NCI-H446 (cell line): ENCODE measurements around the gene SART3.
A peak's percentile ranks its signal among the peaks of the same experiment; 100 is the strongest.
"Not testable (repeated sequence)": the region's sequence is repeated elsewhere in the genome, so short reads cannot be mapped to it uniquely, and the experiment has no call there.

Source experiments
- DNase-seq, 2 experiments: peaks; one replicate each; lab custom pipeline; 2025; lab: John Stamatoyannopoulos, UW

The SART3 gene

GRCh38 chr12:108581311-108582227 is 20.6 kb upstream of the SART3 start:
- no peak for DNase-seq

- no peak for DNase-seq
Measured at GRCh38 chr12:108580531-108580930, 19.6 kb upstream of the SART3 start.

- no peak for DNase-seq
Measured at GRCh38 chr12:108578813-108579212, 17.8 kb upstream of the SART3 start.

GRCh38 chr12:108578264-108578663 is 17.3 kb upstream of the SART3 start:
- no peak for DNase-seq

- DNase-seq: no peak
Measured at GRCh38 chr12:108577458-108577857, 16.5 kb upstream of the SART3 start.

GRCh38 chr12:108576660-108577234 is 15.8 kb upstream of the SART3 start:
- DNase-seq: no peak

- no peak for DNase-seq
Measured at GRCh38 chr12:108575199-108575912, 14.4 kb upstream of the SART3 start.

GRCh38 chr12:108574276-108574675 is 13.3 kb upstream of the SART3 start:
- DNase-seq: not testable (repeated sequence)

- no peak for DNase-seq
Measured at GRCh38 chr12:108573317-108573716, 12.3 kb upstream of the SART3 start.

- DNase-seq: no peak
Measured at GRCh38 chr12:108572166-108572790, 11.3 kb upstream of the SART3 start.

- DNase-seq: no peak
Measured at GRCh38 chr12:108571609-108572165, 10.7 kb upstream of the SART3 start.

GRCh38 chr12:108570743-108571608 is 10.0 kb upstream of the SART3 start:
- DNase-seq: no peak

GRCh38 chr12:108568338-108569154 is 7.6 kb upstream of the SART3 start:
- no peak for DNase-seq

GRCh38 chr12:108567406-108568337 is 6.7 kb upstream of the SART3 start:
- DNase-seq: no peak

GRCh38 chr12:108566452-108566851 is 5.5 kb upstream of the SART3 start:
- DNase-seq: no peak

GRCh38 chr12:108565976-108566375 is 5.0 kb upstream of the SART3 start:
- DNase-seq: peak; percentile 18 to 74

- DNase-seq: no peak
Measured at GRCh38 chr12:108565146-108565545, 4.2 kb upstream of the SART3 start.

GRCh38 chr12:108564724-108565123 is 3.8 kb upstream of the SART3 start:
- no peak for DNase-seq

GRCh38 chr12:108563804-108564151 is 2.8 kb upstream of the SART3 start:
- no peak for DNase-seq
